ENCODE results near the gene DMBT1. TPM values are rescaled to one million over a fixed set of nuclear protein-coding genes. Genes with fewer than 3 reads are reported as not detected.

DMBT1 gene
- total RNA-seq, 1 donor from 2014 or later, result 43.1 TPM

DNA sequence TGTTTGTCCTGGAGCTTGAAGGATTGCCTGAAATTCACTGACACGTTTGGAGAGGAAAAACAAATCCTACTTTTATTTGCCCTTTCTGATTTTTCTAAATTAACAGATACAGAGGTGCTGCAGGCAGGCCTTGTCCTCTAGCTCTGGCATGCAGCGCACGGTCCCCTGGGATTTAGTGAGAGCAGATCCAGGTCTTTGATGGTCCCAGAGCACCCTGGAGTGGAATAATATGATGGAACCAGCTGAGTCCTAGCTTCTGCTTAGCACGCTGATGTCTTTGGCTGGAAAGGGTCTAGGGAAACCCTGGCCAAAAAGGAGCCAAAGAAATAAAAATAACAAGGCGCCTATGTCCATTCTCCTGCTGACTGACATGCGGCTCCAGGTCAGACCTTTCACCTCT is 98.6 kb downstream of the DMBT1 start:
- no peak for DNase-seq
- intact Hi-C loops (cut with DNase I), result no loop called here

DNA sequence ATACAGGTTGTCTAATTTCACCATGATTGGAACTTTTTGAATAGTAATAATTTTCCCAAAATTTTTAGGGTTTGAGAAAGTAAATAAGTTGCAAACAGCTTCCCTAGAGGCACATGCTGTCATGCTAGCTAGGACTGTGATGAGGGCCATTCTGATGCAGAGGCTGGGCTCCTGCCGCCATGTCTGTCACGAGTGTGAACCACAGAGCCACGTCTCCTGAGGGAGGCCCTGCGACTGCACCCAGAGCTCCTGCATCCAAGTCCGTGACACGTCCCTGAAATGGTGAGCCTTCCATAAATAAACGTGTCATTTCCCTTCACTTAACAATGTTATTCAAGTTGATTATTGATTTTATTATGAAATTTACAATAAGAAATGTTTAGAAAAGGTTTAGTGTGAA is 99.1 kb downstream of the DMBT1 start:
- no peak for ATAC-seq
- Histone ChIP-seq H3K4me1 (peaks cover 4% of the 10 kb centered on the region), H3K9me3 (no peaks in the 10 kb centered on the region), H3K27ac (no peak overlapping the region), H3K27me3 (ENCODE audit: low read depth) (no peaks in the 10 kb centered on the region), H3K4me3 (no peak overlapping the region), H3K36me3 (no peaks in the 10 kb centered on the region)
- TF ChIP-seq, protein P1, sequence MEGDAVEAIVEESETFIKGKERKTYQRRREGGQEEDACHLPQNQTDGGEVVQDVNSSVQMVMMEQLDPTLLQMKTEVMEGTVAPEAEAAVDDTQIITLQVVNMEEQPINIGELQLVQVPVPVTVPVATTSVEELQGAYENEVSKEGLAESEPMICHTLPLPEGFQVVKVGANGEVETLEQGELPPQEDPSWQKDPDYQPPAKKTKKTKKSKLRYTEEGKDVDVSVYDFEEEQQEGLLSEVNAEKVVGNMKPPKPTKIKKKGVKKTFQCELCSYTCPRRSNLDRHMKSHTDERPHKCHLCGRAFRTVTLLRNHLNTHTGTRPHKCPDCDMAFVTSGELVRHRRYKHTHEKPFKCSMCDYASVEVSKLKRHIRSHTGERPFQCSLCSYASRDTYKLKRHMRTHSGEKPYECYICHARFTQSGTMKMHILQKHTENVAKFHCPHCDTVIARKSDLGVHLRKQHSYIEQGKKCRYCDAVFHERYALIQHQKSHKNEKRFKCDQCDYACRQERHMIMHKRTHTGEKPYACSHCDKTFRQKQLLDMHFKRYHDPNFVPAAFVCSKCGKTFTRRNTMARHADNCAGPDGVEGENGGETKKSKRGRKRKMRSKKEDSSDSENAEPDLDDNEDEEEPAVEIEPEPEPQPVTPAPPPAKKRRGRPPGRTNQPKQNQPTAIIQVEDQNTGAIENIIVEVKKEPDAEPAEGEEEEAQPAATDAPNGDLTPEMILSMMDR (IDR thresholded peaks at IDR 0.05), result no peak
- DNase-seq, result no peak
- intact Hi-C loops (cut with DNase I), result no loop called here

More for the DNA sequence above, 98.6 kb downstream of the DMBT1 start:
- Histone ChIP-seq H3K36me3 (no peaks in the 10 kb centered on the region), H3K4me3 (no peak overlapping the region), H3K27me3 (ENCODE audit: low read depth) (no peaks in the 10 kb centered on the region), H3K9me3 (no peaks in the 10 kb centered on the region), H3K4me1 (peaks cover 4% of the 10 kb centered on the region), H3K27ac (no peak overlapping the region)
- TF ChIP-seq, protein P1 (IDR thresholded peaks at IDR 0.05), result no peak
- no peak for ATAC-seq

DNA sequence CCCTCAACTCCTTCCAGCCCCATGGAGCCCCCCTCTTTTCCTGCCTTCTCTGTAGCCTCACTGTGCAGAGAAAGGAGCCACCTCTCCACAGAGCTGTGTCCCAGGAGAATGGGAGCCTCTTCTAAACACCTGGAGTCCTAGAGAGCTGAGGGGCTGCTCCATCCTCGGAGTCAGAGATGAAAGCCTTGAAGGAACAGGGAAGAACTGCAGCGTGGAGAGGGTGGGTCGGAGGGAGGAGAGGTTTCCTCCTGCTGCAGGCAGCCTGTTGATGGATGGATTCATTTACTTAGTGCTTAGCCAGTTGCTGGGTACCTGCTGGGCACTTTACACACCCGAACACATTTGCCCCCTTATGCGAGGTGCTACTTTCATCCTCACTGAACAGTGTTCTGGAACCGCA is 100.1 kb downstream of the DMBT1 start:
- Histone ChIP-seq H3K9me3 (no peaks in the 10 kb centered on the region), H3K27me3 (ENCODE audit: low read depth) (no peaks in the 10 kb centered on the region), H3K4me3 (no peak overlapping the region), H3K36me3 (no peaks in the 10 kb centered on the region), H3K4me1 (peaks cover under 1% of the 10 kb centered on the region), H3K27ac (no peak overlapping the region)
- no peak for ATAC-seq
- intact Hi-C loops (cut with DNase I), result no loop called here
- DNase-seq, result no peak
- TF ChIP-seq, protein P1 (IDR thresholded peaks at IDR 0.05), result no peak

DNA sequence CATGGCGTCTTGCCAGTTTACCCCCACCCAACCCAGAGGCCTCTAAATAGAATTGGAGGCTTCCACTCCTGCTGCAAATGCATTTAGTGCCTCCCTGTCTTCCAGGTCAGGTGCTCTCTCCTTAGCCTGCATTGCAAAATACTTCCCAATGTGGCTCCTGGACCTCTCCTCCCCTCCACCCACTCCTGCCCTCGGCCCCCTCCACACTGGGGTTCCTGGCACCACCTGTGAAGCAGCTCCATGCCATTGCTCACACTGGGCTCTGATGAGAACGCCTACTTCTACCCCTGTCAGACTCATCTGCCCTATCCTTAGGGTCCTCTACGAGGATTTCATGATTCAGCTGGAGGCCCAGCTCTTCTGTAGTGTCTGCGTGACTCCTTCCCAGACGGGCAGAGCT is 101.7 kb downstream of the DMBT1 start:
- intact Hi-C loops (cut with DNase I), result no loop called here
- H3K4me1 ChIP-seq, result no peaks in the 10 kb centered on the region
- ATAC-seq, result no peak

DNA sequence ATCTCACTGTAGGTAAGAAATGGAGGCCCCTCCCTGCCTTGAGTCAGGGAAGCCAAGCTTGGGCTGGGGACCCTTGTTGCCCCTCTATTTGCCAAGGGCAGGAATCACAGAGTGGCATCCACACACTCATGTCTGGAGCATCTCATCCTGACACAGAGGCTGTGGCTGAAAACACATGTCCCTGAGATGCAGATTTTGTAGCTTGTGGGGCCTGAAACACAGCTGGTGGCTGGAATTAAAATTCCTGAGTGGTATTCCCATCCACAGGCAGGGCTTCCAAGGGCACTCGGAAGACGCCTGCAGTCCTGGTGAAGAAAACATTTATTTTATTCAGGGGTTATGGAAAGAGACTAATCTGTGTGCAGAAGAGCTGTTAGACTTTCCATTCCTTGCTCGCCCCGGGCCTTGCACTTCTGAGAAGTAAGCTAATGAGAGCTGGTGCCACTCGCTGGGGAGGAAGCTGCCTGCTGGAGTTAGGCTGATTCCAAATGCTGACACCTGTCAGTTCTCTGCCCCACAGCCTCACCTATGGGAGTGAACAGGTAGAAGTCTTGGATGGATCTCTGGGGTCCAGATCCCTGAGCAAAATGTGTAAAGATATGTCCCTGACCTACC is 103.1 kb downstream of the DMBT1 start:
- Histone ChIP-seq H3K9me3 (no peaks in the 10 kb centered on the region), H3K27ac (no peak overlapping the region), H3K36me3 (no peaks in the 10 kb centered on the region), H3K4me3 (no peak overlapping the region), H3K27me3 (ENCODE audit: low read depth) (no peaks in the 10 kb centered on the region), H3K4me1 (no peaks in the 10 kb centered on the region)
- TF ChIP-seq, protein P1 (IDR thresholded peaks at IDR 0.05), result no peak
- no peak for DNase-seq
- intact Hi-C loops (cut with DNase I), result no loop called here
- no peak for ATAC-seq

More for the DNA sequence above, 101.7 kb downstream of the DMBT1 start:
- no peak overlapping the region for H3K27ac ChIP-seq
- H3K27me3 ChIP-seq (ENCODE audit: low read depth), result no peaks in the 10 kb centered on the region
- no peak for DNase-seq
- no peaks in the 10 kb centered on the region for H3K9me3 ChIP-seq
- no peaks in the 10 kb centered on the region for H3K36me3 ChIP-seq
- TF ChIP-seq, protein P1 (IDR thresholded peaks at IDR 0.05), result no peak
- H3K4me3 ChIP-seq, result no peak overlapping the region

Data from lower lobe of right lung (tissue), 2 donors.